ENCODE measurements around the gene RGPD3. TPM values are rescaled to one million over a fixed set of nuclear protein-coding genes. Genes with fewer than 3 reads are reported as not detected.

Gene RGPD3
- total and polyA plus RNA-seq, 10 of the 15 experiments (the other 5 are each of a cell fraction or from before 2014, with no cell fraction given): 0.03 to 0.44 (median 0.09) TPM

DNA sequence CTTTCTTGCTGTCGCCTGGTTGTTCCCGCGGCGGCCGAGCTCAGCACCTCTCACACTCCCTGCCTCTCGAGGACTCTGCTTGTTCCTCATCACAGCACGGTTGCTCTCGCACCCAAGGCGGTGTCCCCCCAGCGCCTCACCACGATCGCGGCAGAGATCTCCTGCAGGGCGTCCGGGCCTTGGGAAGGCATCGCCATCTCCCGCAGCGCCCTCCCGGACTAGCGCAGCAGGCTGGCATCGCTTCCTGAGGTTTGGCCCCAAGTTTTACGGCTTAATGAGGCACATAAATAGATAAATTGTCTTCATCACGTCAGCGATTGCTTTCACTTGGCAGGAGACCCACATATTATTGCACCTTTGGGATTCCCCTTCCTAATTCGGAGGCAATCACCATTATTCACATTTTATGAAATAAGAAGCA, 125.4 kb downstream of the RGPD3 start (continued):
- TF ChIP-seq, protein P1, sequence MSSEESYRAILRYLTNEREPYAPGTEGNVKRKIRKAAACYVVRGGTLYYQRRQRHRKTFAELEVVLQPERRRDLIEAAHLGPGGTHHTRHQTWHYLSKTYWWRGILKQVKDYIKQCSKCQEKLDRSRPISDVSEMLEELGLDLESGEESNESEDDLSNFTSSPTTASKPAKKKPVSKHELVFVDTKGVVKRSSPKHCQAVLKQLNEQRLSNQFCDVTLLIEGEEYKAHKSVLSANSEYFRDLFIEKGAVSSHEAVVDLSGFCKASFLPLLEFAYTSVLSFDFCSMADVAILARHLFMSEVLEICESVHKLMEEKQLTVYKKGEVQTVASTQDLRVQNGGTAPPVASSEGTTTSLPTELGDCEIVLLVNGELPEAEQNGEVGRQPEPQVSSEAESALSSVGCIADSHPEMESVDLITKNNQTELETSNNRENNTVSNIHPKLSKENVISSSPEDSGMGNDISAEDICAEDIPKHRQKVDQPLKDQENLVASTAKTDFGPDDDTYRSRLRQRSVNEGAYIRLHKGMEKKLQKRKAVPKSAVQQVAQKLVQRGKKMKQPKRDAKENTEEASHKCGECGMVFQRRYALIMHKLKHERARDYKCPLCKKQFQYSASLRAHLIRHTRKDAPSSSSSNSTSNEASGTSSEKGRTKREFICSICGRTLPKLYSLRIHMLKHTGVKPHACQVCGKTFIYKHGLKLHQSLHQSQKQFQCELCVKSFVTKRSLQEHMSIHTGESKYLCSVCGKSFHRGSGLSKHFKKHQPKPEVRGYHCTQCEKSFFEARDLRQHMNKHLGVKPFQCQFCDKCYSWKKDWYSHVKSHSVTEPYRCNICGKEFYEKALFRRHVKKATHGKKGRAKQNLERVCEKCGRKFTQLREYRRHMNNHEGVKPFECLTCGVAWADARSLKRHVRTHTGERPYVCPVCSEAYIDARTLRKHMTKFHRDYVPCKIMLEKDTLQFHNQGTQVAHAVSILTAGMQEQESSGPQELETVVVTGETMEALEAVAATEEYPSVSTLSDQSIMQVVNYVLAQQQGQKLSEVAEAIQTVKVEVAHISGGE (CRISPR knock-in tag; IDR thresholded peaks at IDR 0.05): no peak
- TF ChIP-seq, protein P2, sequence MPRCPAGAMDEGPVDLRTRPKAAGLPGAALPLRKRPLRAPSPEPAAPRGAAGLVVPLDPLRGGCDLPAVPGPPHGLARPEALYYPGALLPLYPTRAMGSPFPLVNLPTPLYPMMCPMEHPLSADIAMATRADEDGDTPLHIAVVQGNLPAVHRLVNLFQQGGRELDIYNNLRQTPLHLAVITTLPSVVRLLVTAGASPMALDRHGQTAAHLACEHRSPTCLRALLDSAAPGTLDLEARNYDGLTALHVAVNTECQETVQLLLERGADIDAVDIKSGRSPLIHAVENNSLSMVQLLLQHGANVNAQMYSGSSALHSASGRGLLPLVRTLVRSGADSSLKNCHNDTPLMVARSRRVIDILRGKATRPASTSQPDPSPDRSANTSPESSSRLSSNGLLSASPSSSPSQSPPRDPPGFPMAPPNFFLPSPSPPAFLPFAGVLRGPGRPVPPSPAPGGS (IDR thresholded peaks at IDR 0.05; ENCODE audit: borderline replicate concordance, insufficient read depth, low read depth, low read length, poor library complexity, severe bottlenecking): no peak

DNA sequence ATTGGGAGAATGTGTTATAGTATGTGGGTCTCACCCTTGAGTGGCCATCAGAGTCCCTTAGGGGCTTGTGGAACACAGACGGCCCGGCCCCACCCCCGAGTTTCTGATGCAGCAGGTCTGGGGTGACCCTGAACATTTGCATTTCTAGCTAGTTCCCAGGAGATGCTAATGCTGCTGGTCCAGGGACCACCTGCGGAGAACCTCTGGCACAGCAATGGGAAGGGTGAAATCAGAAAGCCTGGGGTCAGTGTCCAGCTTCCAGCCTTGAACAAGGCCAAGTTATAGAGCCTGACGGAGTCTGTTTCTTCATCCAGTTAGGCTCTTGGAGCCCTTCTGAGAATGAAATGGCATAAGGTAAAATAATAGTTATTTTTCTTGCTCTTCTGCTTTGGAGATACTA, 126.5 kb downstream of the RGPD3 start:
- Histone ChIP-seq H3K9ac (ENCODE audit: control insufficient read depth, insufficient read depth, low read length) (no peak overlapping the region), H3K4me3 (no peak overlapping the region), H3K4me1 (ENCODE audit: control insufficient read depth, insufficient read depth, low read length) (no peaks in the 10 kb centered on the region), H3K9me3 (replicated peaks; ENCODE audit: control insufficient read depth, insufficient read depth, low read length) (no peaks in the 10 kb centered on the region), H2AFZ (ENCODE audit: control insufficient read depth, low read depth, low read length) (no peak overlapping the region), H3K36me3 (ENCODE audit: control insufficient read depth in 2 of 2, insufficient read depth in 2 of 2, low read length in 1 of 2) (no peaks in the 10 kb centered on the region), H3K79me2 (ENCODE audit: control insufficient read depth, insufficient read depth, low read length) (no peaks in the 10 kb centered on the region), H3K4me2 (ENCODE audit: control insufficient read depth, insufficient read depth) (no peak overlapping the region), H3K27ac (ENCODE audit: control insufficient read depth, insufficient read depth) (no peak overlapping the region), H3K27me3 (replicated peaks in 1 of 2; ENCODE audit: control insufficient read depth in 2 of 2, insufficient read depth in 2 of 2, low read length in 1 of 2) (no peaks in the 10 kb centered on the region), H4K20me1 (ENCODE audit: control insufficient read depth, insufficient read depth) (no peaks in the 10 kb centered on the region)
- RAD21 ChIA-PET (ENCODE audit: unreplicated experiment): no interaction called here
- in situ Hi-C loops (cut with MboI): no loop called here
- intact Hi-C loops (cut with micrococcal nuclease; ENCODE audit: unreplicated experiment): no loop called here
- CTCF ChIA-PET: no interaction called here
- 18% methylated on average over 5 of the region's 5 CpGs for WGBS (ENCODE audit: insufficient coverage, insufficient replicate concordance, low lambda C conversion rate, missing lambda C conversion rate)
- no TSS peak for BruUV-seq (replicated peaks)
- DNase-seq (ENCODE audit: low read depth, low spot score) (no peak), ATAC-seq (no peak), FAIRE-seq (no peak)
- POLR2A ChIA-PET: no interaction called here
- SMC1A ChIA-PET (ENCODE audit: uncharacterized antibody, unreplicated experiment): interaction anchor here (1.2 kb wide), 1 partner anchor 18 kb away, joined by 3 read pairs; no protein-coding TSS in a partner anchor
- TF ChIP-seq ASH2L (IDR thresholded peaks at IDR 0.05; ENCODE audit: borderline replicate concordance, low read depth) (no peak), SUPT20H (IDR thresholded peaks at IDR 0.05; ENCODE audit: borderline replicate concordance, control insufficient read depth, low read depth, low read length) (no peak), HDAC2 (IDR thresholded peaks at IDR 0.05) (no peak), NRF1 (conservative IDR thresholded peaks at IDR 0.05; ENCODE audit: low read depth, low read length) (no peak), SIN3A (IDR thresholded peaks at IDR 0.05; ENCODE audit: low read depth, low read length) (no peak), RUNX3 (IDR thresholded peaks at IDR 0.05; ENCODE audit: low read length) (no peak), HDAC6 (IDR thresholded peaks at IDR 0.05; ENCODE audit: unreplicated experiment) (no peak), BCL11A (IDR thresholded peaks at IDR 0.05; ENCODE audit: low read depth, low read length) (no peak), STAT1 (conservative IDR thresholded peaks at IDR 0.05) (no peak), PML (IDR thresholded peaks at IDR 0.05; ENCODE audit: low read length) (no peak), MEF2B (IDR thresholded peaks at IDR 0.05; ENCODE audit: partially characterized antibody, poor library complexity, severe bottlenecking) (no peak), EP300 (IDR thresholded peaks at IDR 0.05; ENCODE audit: borderline replicate concordance in 1 of 2, control insufficient read depth in 1 of 2, low read depth in 2 of 2, low read length in 2 of 2) (no peak), CBX5 (IDR thresholded peaks at IDR 0.05; ENCODE audit: low read depth) (no peak), IKZF2 (IDR thresholded peaks at IDR 0.05) (no peak)
- TF ChIP-seq, protein P3, sequence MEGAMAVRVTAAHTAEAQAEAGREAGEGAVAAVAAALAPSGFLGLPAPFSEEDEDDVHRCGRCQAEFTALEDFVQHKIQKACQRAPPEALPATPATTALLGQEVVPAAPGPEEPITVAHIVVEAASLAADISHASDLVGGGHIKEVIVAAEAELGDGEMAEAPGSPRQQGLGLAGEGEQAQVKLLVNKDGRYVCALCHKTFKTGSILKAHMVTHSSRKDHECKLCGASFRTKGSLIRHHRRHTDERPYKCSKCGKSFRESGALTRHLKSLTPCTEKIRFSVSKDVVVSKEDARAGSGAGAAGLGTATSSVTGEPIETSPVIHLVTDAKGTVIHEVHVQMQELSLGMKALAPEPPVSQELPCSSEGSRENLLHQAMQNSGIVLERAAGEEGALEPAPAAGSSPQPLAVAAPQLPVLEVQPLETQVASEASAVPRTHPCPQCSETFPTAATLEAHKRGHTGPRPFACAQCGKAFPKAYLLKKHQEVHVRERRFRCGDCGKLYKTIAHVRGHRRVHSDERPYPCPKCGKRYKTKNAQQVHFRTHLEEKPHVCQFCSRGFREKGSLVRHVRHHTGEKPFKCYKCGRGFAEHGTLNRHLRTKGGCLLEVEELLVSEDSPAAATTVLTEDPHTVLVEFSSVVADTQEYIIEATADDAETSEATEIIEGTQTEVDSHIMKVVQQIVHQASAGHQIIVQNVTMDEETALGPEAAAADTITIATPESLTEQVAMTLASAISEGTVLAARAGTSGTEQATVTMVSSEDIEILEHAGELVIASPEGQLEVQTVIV (IDR thresholded peaks at IDR 0.05; ENCODE audit: borderline replicate concordance, partially characterized antibody): no peak
